K562 (cell line): ENCODE data around the gene ZNF891. TPM values are rescaled to one million over a fixed set of nuclear protein-coding genes. Genes with fewer than 3 reads are reported as not detected.

Experiments used
- C11orf30 ChIP-seq: fragments of 450-650 bp; IDR thresholded peaks from 2 replicates; pipeline ENCODE4 v1.6.1; 2016; ENCODE audit warnings: low read depth, mild to moderate bottlenecking
- DNMT1 ChIP-seq: fragments of 450-650 bp; IDR thresholded peaks from 2 replicates; pipeline ENCODE4 v1.6.1; 2016; ENCODE audit warnings: antibody characterized with exemption, mild to moderate bottlenecking
- ETV1 ChIP-seq: fragments of 450-650 bp; conservative IDR thresholded peaks from 2 replicates; pipeline ENCODE4 v1.6.1; 2016; ENCODE audit warnings: missing genetic modification characterization, control low read depth, low read depth, missing compliant biosample characterization
- EZH2 ChIP-seq: IDR thresholded peaks from 2 replicates; pipeline ENCODE4 v1.6.1; 2012; ENCODE audit warnings: low read depth, mild to moderate bottlenecking, inconsistent platforms, low read length, borderline replicate concordance
- FOXK2 ChIP-seq, 2 experiments: fragments of 450-650 bp; IDR thresholded peaks in 1 of 2; conservative IDR thresholded peaks in 1 of 2; 2 replicates each; pipeline ENCODE4 v1.6.1; 2016; ENCODE audit warnings: low read depth in 2 of 2, mild to moderate bottlenecking in 1 of 2
- FUS ChIP-seq: fragments of 200-400 bp; formaldehyde crosslinking; optimal IDR thresholded peaks from 2 replicates; pipeline ENCODE3; 2017; ENCODE audit warnings: low read depth, low read length
- GABPB1 ChIP-seq: sonication (generic); formaldehyde crosslinking; IDR thresholded peaks from 2 replicates; pipeline ENCODE4 v1.8.0; 2022; ENCODE audit warnings: mild to moderate bottlenecking, missing genetic modification reagents
- GTF2E2 ChIP-seq: fragments of 200-800 bp; sonication (Bioruptor generic); IDR thresholded peaks from 2 replicates; pipeline ENCODE4 v1.6.1; 2016; ENCODE audit warnings: missing genetic modification characterization, missing compliant biosample characterization
- HMBOX1 ChIP-seq: sonication (generic); IDR thresholded peaks from 2 replicates; pipeline ENCODE4 v1.6.1; 2016
- L3MBTL2 ChIP-seq: fragments of 450-650 bp; IDR thresholded peaks from 2 replicates; pipeline ENCODE4 v1.6.1; 2016; ENCODE audit warnings: mild to moderate bottlenecking, moderate library complexity
- MEF2D ChIP-seq: conservative IDR thresholded peaks from 2 replicates; pipeline ENCODE4 v1.6.1; 2016; ENCODE audit warnings: low read depth, missing genetic modification characterization, missing compliant biosample characterization
- NFIC ChIP-seq: fragments of 450-650 bp; IDR thresholded peaks from 2 replicates; pipeline ENCODE4 v1.6.1; 2017; ENCODE audit warnings: mild to moderate bottlenecking, inconsistent platforms
- SMAD4 ChIP-seq: fragments of 250-450 bp; sonication (Bioruptor Pico); conservative IDR thresholded peaks from 2 replicates; pipeline ENCODE4 v1.8.0; 2021; ENCODE audit warnings: inconsistent platforms, mild to moderate bottlenecking, moderate library complexity
- SREBF1 ChIP-seq: fragments of 150-350 bp; IDR thresholded peaks from 2 replicates; pipeline ENCODE4 v1.6.1; 2014; ENCODE audit warnings: antibody characterized with exemption, low read depth, low read length, borderline replicate concordance
- TBL1XR1 ChIP-seq, 2 experiments: IDR thresholded peaks; 2 replicates each; pipeline ENCODE4 v1.6.1; 2012; ENCODE audit warnings: improper control_type of control experiment in 2 of 2, low read length in 2 of 2, mild to moderate bottlenecking in 1 of 2
- TCF3 ChIP-seq: sonication (generic); formaldehyde crosslinking; IDR thresholded peaks from 2 replicates; pipeline ENCODE4 v1.4.0; 2020; ENCODE audit warnings: mild to moderate bottlenecking, missing genetic modification reagents
- TEAD1 ChIP-seq, 2 experiments: fragments of 450-650 bp in 1 of 2; sonication (generic) in 1 of 2; formaldehyde crosslinking; IDR thresholded peaks; 2 replicates each; pipeline versions ENCODE4 v1.4.0 to v1.8.0; 2020 to 2022; ENCODE audit warnings: mild to moderate bottlenecking in 2 of 2, missing genetic modification reagents in 1 of 2
- WHSC1 ChIP-seq: IDR thresholded peaks from one replicate; pipeline ENCODE4 v1.6.1; 2012; ENCODE audit warnings: low read length, control low read depth, inconsistent platforms
- ZFX ChIP-seq: sonication (generic); formaldehyde crosslinking; IDR thresholded peaks from 2 replicates; pipeline ENCODE4 v1.8.0; 2022; ENCODE audit warnings: mild to moderate bottlenecking, missing genetic modification reagents, moderate library complexity
- ZKSCAN3 ChIP-seq: fragments of 250-450 bp; sonication (Bioruptor Pico); IDR thresholded peaks from 2 replicates; pipeline ENCODE4 v1.4.0; 2020
- ZNF121 ChIP-seq: sonication (generic); formaldehyde crosslinking; conservative IDR thresholded peaks from 2 replicates; pipeline ENCODE4 v1.8.0; 2022; ENCODE audit warnings: missing genetic modification reagents
- ZNF143 ChIP-seq: sonication (generic); formaldehyde crosslinking; IDR thresholded peaks from 2 replicates; pipeline ENCODE4 v1.9.0; 2022; ENCODE audit warnings: mild to moderate bottlenecking, missing genetic modification reagents
- ZNF263 ChIP-seq: sonication (generic); formaldehyde crosslinking; IDR thresholded peaks from 2 replicates; pipeline ENCODE4 v1.8.0; 2022; ENCODE audit warnings: mild to moderate bottlenecking, missing genetic modification reagents, borderline replicate concordance
- polyA plus RNA-seq, 8 experiments: library from polyadenylated mRNA; depleted of rRNA in 4 of 8; stranded (reverse) in 5 of 8; unstranded in 3 of 8; fragments of >200 nt; fragmentation: Nextera tagmentation in 2 of 8; fragmentation: Illumina TruSeq in 1 of 8; extraction: Ambion mirVana in 2 of 8; extraction: Trizol in 1 of 8; gene quantifications; 2 replicates each; pipeline versions ENCODE4 v1.2.1 to v1.2.3, GENCODE V29; 2011 to 2014; ENCODE audit warnings: inconsistent platforms in 1 of 8, missing spikeins in 1 of 8
- total RNA-seq, 7 experiments: library from RNA; depleted of rRNA in 6 of 7; stranded (reverse); fragments of >200 nt in 6 of 7; fragmentation: Illumina TruSeq in 2 of 7; extraction: Trizol in 2 of 7; gene quantifications; 2 replicates each; pipeline versions ENCODE4 v1.2.1 to v1.2.3, GENCODE V29; 2011 to 2021; ENCODE audit warnings: low replicate concordance in 1 of 7
- TF ChIP-seq, protein P1 (sequence below), 2 experiments: fragments of 200-800 bp in 1 of 2; sonication (Bioruptor generic) in 1 of 2; sonication (generic) in 1 of 2; formaldehyde crosslinking in 1 of 2; IDR thresholded peaks in 1 of 2; conservative IDR thresholded peaks in 1 of 2; 2 replicates each; pipeline versions ENCODE4 v1.5.0 to v1.6.1; 2016 to 2020; ENCODE audit warnings: missing compliant biosample characterization in 1 of 2, missing genetic modification characterization in 1 of 2, missing genetic modification reagents in 1 of 2
- TF ChIP-seq, protein P2 (sequence below): conservative IDR thresholded peaks from 2 replicates; pipeline ENCODE4 v1.6.1; 2011; ENCODE audit warnings: low read depth, mild to moderate bottlenecking, low read length; ENCODE audit not compliant: control insufficient read depth
- TF ChIP-seq, protein P3 (sequence below): sonication (generic); formaldehyde crosslinking; IDR thresholded peaks from 2 replicates; pipeline ENCODE4 v1.8.1; 2023; ENCODE audit warnings: mild to moderate bottlenecking, missing genetic modification reagents, moderate library complexity

Gene ZNF891
- total and polyA plus RNA-seq, 9 of the 15 experiments (the other 6 are each of a cell fraction or from before 2014, with no cell fraction given): 0.41 to 2.0 (median 1.3) TPM

DNA sequence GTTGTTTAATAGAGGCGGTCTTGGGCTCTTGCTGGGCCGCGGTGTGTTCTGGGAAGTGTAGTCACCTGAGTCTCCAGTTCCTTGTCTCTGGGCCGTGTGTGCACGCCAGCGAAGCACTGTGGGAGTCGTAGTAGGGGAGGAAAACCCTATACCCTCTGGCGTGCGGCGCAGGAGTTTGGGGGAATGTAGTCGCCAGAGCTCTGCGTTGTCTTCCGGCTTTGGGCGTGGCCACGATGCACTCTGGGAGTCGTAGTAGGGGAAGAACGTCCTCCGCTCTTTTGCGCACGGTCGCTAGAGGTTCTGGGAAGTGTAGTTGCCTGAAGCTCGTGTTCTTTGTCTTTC is 50.1 kb downstream of the ZNF891 start (continued):
- no peak for TF ChIP-seq SMAD4 (CRISPR knock-in tag)
- peak in 1 of 2 experiments; percentile 28; a peak in 2 of 4 replicates for TF ChIP-seq FOXK2 (conservative IDR thresholded peaks at IDR 0.05 in 1 of 2, IDR thresholded peaks at IDR 0.05 in 1 of 2; ENCODE audit: low read depth in 2 of 2)
- TF ChIP-seq, protein P1, sequence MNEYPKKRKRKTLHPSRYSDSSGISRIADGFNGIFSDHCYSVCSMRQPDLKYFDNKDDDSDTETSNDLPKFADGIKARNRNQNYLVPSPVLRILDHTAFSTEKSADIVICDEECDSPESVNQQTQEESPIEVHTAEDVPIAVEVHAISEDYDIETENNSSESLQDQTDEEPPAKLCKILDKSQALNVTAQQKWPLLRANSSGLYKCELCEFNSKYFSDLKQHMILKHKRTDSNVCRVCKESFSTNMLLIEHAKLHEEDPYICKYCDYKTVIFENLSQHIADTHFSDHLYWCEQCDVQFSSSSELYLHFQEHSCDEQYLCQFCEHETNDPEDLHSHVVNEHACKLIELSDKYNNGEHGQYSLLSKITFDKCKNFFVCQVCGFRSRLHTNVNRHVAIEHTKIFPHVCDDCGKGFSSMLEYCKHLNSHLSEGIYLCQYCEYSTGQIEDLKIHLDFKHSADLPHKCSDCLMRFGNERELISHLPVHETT (CRISPR knock-in tag; conservative IDR thresholded peaks at IDR 0.05 in 1 of 2, IDR thresholded peaks at IDR 0.05 in 1 of 2): peak in 1 of 2 experiments; percentile 74; a peak in 1 of 4 replicates
- TF ChIP-seq, protein P2, sequence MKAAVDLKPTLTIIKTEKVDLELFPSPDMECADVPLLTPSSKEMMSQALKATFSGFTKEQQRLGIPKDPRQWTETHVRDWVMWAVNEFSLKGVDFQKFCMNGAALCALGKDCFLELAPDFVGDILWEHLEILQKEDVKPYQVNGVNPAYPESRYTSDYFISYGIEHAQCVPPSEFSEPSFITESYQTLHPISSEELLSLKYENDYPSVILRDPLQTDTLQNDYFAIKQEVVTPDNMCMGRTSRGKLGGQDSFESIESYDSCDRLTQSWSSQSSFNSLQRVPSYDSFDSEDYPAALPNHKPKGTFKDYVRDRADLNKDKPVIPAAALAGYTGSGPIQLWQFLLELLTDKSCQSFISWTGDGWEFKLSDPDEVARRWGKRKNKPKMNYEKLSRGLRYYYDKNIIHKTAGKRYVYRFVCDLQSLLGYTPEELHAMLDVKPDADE: peak; percentile 94
- peak; percentile 71 for TF ChIP-seq C11orf30
- peak; percentile 86; the same call in 1 of the 2 replicates for TF ChIP-seq ZNF143 (CRISPR knock-in tag)
- TF ChIP-seq ZFX (CRISPR knock-in tag): no peak
- TF ChIP-seq, protein P3, sequence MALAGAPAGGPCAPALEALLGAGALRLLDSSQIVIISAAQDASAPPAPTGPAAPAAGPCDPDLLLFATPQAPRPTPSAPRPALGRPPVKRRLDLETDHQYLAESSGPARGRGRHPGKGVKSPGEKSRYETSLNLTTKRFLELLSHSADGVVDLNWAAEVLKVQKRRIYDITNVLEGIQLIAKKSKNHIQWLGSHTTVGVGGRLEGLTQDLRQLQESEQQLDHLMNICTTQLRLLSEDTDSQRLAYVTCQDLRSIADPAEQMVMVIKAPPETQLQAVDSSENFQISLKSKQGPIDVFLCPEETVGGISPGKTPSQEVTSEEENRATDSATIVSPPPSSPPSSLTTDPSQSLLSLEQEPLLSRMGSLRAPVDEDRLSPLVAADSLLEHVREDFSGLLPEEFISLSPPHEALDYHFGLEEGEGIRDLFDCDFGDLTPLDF (CRISPR knock-in tag): no peak
- no peak for TF ChIP-seq HMBOX1
- TF ChIP-seq TEAD1 (CRISPR knock-in tag; IDR thresholded peaks at IDR 0.05): peak in 1 of 2 experiments; percentile 71; a peak in 2 of 4 replicates
- TF ChIP-seq L3MBTL2: no peak
- TF ChIP-seq WHSC1: no peak
- peak; percentile 96 for TF ChIP-seq ETV1
- TF ChIP-seq DNMT1: no peak
- TF ChIP-seq GABPB1 (CRISPR knock-in tag): peak; percentile 93
- TF ChIP-seq SREBF1: peak; percentile 55; the same call in 1 of the 2 replicates
- no peak for TF ChIP-seq TCF3 (CRISPR knock-in tag)
- TF ChIP-seq MEF2D (tag): no peak
- no peak for TF ChIP-seq ZKSCAN3 (CRISPR knock-in tag)
- TF ChIP-seq TBL1XR1 (IDR thresholded peaks at IDR 0.05; ENCODE audit: low read length in 2 of 2): peak in 1 of 2 experiments; percentile 58; a peak in 2 of 4 replicates
- TF ChIP-seq FUS: no peak
- TF ChIP-seq EZH2: no peak
- no peak for TF ChIP-seq GTF2E2
- no peak for TF ChIP-seq ZNF263 (CRISPR knock-in tag)
- TF ChIP-seq NFIC: peak; percentile 12; the same call in 1 of the 2 replicates
- no peak for TF ChIP-seq ZNF121 (CRISPR knock-in tag)
